PC-9 (cell line): ENCODE results near the gene NHLRC2.

Source experiments
- CTCF ChIP-seq: fragments of 200-600 bp; sonication (generic); conservative IDR thresholded peaks from 2 replicates; pipeline ENCODE4 v1.6.1; 2017; ENCODE audit warnings: mixed run types, antibody characterized with exemption, mild to moderate bottlenecking, moderate library complexity
- EZH2 ChIP-seq: fragments of 200-600 bp; sonication (generic); IDR thresholded peaks from 2 replicates; pipeline ENCODE4 v1.8.0; 2017; ENCODE audit warnings: antibody characterized with exemption, low read depth

GRCh38 chr10:113822174-113822573 is 32.3 kb upstream of the NHLRC2 start:
- TF ChIP-seq CTCF, result no peak
- no peak for TF ChIP-seq EZH2
